Mucosa of descending colon (tissue), 3 donors: ENCODE measurements around the gene MAB21L4. TPM values are rescaled to one million over a fixed set of nuclear protein-coding genes. Genes with fewer than 3 reads are reported as not detected.

Experiments
- ATAC-seq: fragments of 200-7000 bp; cut with Tn5 transposase; one replicate; pipeline ENCODE4 v1.9.1; 2020; ENCODE audit warnings: mild to moderate bottlenecking, moderate library complexity
- DNase-seq, 3 donors: peaks; one replicate each; pipeline ENCODE4 v3.0.0-alpha.2; 2020
- H3K36me3 ChIP-seq: fragments of 200-600 bp; one replicate; pipeline ENCODE4 v1.8.0; 2021; ENCODE audit warnings: low read depth, mild to moderate bottlenecking
- H3K4me1 ChIP-seq: fragments of 200-600 bp; one replicate; pipeline ENCODE4 v1.8.0; 2021; ENCODE audit warnings: low read depth, mild to moderate bottlenecking
- H3K4me3 ChIP-seq: fragments of 200-600 bp; one replicate; pipeline ENCODE4 v1.8.0; 2021; ENCODE audit warnings: mild to moderate bottlenecking
- H3K9me3 ChIP-seq: fragments of 200-600 bp; one replicate; pipeline ENCODE4 v1.8.0; 2021; ENCODE audit warnings: mild to moderate bottlenecking
- intact Hi-C, 2 donors: fragments of 100-400 bp; cut with DNase I in 1 of 2; cut with micrococcal nuclease in 1 of 2; formaldehyde crosslinking; loops; one replicate each; pipeline versions ENCODE4 v1.11.0 to v1.11.1; 2022; cut with DNase I, micrococcal nuclease
- total RNA-seq, 3 donors: library from RNA; stranded (reverse); fragmentation: NEBNext Ultra II Directional in 2 of 3; extraction: Animal tissue kit (Norgen Biotek cat#: 25700) in 2 of 3; gene quantifications; one replicate each; pipeline versions ENCODE4 v1.2.1 to v1.2.4, GENCODE V29; 2021 to 2023
- TF ChIP-seq, protein P1 (sequence below): fragments of 200-600 bp; IDR thresholded peaks from one replicate; pipeline ENCODE4 v1.8.0; 2022; ENCODE audit warnings: antibody characterized with exemption, mild to moderate bottlenecking
- donor health status: DM: no; HTN: no; CAD: no; lungs with moderate emphysema.
- donor health status: DM: no; HTN: no; CAD: no.
- donor health status: DM: no; HTN: yes; CAD: no.

MAB21L4 gene
- total RNA-seq, 3 donors from 2014 or later, result 3.3 to 13.2 (median 8.1) TPM

GRCh38 chr2:240930096-240930630 lies 34.2 kb upstream of the MAB21L4 start:
- no peak for ATAC-seq
- Histone ChIP-seq H3K4me1 (no peaks in the 10 kb centered on the region), H3K9me3 (no peaks in the 10 kb centered on the region), H3K4me3 (no peak overlapping the region), H3K36me3 (no peaks in the 10 kb centered on the region)
- peak in 1 of 3 donors; percentile 44 for DNase-seq
- TF ChIP-seq, protein P1, sequence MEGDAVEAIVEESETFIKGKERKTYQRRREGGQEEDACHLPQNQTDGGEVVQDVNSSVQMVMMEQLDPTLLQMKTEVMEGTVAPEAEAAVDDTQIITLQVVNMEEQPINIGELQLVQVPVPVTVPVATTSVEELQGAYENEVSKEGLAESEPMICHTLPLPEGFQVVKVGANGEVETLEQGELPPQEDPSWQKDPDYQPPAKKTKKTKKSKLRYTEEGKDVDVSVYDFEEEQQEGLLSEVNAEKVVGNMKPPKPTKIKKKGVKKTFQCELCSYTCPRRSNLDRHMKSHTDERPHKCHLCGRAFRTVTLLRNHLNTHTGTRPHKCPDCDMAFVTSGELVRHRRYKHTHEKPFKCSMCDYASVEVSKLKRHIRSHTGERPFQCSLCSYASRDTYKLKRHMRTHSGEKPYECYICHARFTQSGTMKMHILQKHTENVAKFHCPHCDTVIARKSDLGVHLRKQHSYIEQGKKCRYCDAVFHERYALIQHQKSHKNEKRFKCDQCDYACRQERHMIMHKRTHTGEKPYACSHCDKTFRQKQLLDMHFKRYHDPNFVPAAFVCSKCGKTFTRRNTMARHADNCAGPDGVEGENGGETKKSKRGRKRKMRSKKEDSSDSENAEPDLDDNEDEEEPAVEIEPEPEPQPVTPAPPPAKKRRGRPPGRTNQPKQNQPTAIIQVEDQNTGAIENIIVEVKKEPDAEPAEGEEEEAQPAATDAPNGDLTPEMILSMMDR, result no peak
- intact Hi-C loops, result no loop called here

- intact Hi-C loops, result no loop called here
- DNase-seq, result peak in 1 of 3 donors; percentile 21
- TF ChIP-seq, protein P1, result no peak
- H3K9me3 ChIP-seq, result no peaks in the 10 kb centered on the region
- H3K4me1 ChIP-seq, result no peaks in the 10 kb centered on the region
- no peak overlapping the region for H3K4me3 ChIP-seq
- no peaks in the 10 kb centered on the region for H3K36me3 ChIP-seq
- ATAC-seq, result no peak
These were observed 33.6 kb upstream of the MAB21L4 start for GRCh38 chr2:240929364-240930095.

DNA sequence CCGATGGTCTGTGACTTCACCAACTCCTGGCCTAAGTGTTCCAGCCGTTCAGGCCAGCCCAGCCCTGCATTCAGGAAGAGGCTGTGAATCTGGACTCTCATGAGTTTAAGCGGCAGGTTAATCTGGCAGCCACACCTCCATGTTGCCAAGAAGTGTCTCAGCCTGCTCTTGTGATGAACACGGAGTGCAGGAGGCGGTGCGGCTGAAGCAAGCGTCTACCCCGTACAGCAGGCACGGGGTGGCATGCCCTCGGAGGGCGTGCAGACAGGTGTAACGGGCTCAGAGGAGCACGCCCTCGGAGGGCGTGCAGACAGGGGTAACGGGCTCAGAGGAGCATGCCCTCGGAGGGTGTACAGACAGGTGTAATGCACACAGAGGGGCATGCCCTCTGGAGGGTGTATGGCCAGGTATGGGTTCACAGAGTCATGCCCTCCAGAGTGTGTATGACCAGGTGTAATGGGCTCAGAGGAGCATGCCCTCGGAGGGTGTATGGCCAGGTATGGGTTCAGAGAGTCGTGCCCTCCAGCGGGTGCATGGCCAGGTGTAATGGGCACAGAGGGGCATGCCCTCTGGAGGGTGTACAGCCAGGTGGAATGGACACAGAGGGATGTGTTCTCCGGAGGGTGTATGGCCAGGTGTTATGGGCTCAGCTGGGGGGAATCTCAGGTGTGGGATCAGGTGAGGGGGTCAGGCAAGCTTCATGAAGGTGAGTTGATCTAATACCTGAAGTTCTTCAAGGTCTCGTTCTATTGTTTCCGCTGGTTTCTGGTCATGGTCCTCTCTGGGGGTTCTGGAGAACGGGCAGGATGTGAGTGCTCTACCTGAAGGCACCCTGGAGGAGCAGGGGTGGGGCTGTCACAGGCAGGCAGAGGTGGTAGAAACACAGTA lies 32.8 kb upstream of the MAB21L4 start:
- DNase-seq (peak in 1 of 3 donors; percentile 29), ATAC-seq (no peak)
- TF ChIP-seq, protein P1, result no peak
- Histone ChIP-seq H3K36me3 (no peaks in the 10 kb centered on the region), H3K9me3 (no peaks in the 10 kb centered on the region), H3K4me3 (no peak overlapping the region), H3K4me1 (no peaks in the 10 kb centered on the region)
- intact Hi-C loops, result no loop called here

DNA sequence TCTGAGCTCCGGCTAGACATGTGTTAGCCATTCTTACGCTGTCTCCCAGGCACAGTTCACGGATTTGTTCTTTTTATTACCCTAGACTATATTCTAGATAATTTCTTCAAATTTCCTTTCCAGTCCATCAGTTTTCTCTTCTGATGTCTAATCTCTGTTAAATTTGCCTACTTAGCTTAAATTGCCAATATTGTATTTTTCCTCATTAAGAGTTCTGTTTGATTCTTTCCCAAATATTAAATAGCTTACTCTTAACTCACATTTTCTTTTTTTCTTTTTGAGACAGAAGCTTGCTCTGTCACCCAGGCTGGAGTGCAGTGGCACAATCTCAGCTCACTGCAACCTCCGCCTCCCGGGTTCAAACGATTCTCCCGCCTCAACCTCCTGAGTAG lies 31.4 kb upstream of the MAB21L4 start:
- no peaks in the 10 kb centered on the region for H3K4me1 ChIP-seq
- ATAC-seq, result no peak
- no peaks in the 10 kb centered on the region for H3K9me3 ChIP-seq
- intact Hi-C loops, result no loop called here
- no peaks in the 10 kb centered on the region for H3K36me3 ChIP-seq
- no peak for DNase-seq
- TF ChIP-seq, protein P1, result no peak
- H3K4me3 ChIP-seq, result no peak overlapping the region

GRCh38 chr2:240926516-240927389 lies 30.8 kb upstream of the MAB21L4 start:
- TF ChIP-seq, protein P1, result no peak
- intact Hi-C loops, result no loop called here
- no peak overlapping the region for H3K4me3 ChIP-seq
- peak; percentile 41 for ATAC-seq
- no peaks in the 10 kb centered on the region for H3K4me1 ChIP-seq
- no peaks in the 10 kb centered on the region for H3K9me3 ChIP-seq
- no peaks in the 10 kb centered on the region for H3K36me3 ChIP-seq
- DNase-seq, result peak in 2 of 3 donors; percentile 23 to 44
